Measurements from ENCODE around the gene TMIGD3.

TMIGD3 gene

GRCh38 chr1:111474521-111474920 lies 28.9 kb downstream of the TMIGD3 start:
- H3K27ac ChIP-seq: no peak overlapping the region
- TF ChIP-seq CTCF (conservative IDR thresholded peaks at IDR 0.05): no peak
- no peak for TF ChIP-seq ZFX (IDR thresholded peaks at IDR 0.05)

GRCh38 chr1:111474106-111474505 lies 29.3 kb downstream of the TMIGD3 start:
- no peak for TF ChIP-seq CTCF (conservative IDR thresholded peaks at IDR 0.05)
- no peak for TF ChIP-seq ZFX (IDR thresholded peaks at IDR 0.05)
- H3K27ac ChIP-seq: no peak overlapping the region

- TF ChIP-seq CTCF (conservative IDR thresholded peaks at IDR 0.05) (no peak), ZFX (IDR thresholded peaks at IDR 0.05) (no peak)
- no peak overlapping the region for H3K27ac ChIP-seq
These were observed 31.9 kb downstream of the TMIGD3 start for GRCh38 chr1:111471538-111471937.

GRCh38 chr1:111471012-111471411 lies 32.4 kb downstream of the TMIGD3 start:
- TF ChIP-seq CTCF (conservative IDR thresholded peaks at IDR 0.05): no peak
- no peak for TF ChIP-seq ZFX (IDR thresholded peaks at IDR 0.05)
- no peak overlapping the region for H3K27ac ChIP-seq

GRCh38 chr1:111470596-111470995 lies 32.8 kb downstream of the TMIGD3 start:
- no peak for TF ChIP-seq ZFX (IDR thresholded peaks at IDR 0.05)
- TF ChIP-seq CTCF (conservative IDR thresholded peaks at IDR 0.05): no peak
- no peak overlapping the region for H3K27ac ChIP-seq

- H3K27ac ChIP-seq: no peak overlapping the region
- no peak for TF ChIP-seq ZFX (IDR thresholded peaks at IDR 0.05)
- TF ChIP-seq CTCF (conservative IDR thresholded peaks at IDR 0.05): no peak
These were observed 33.9 kb downstream of the TMIGD3 start for GRCh38 chr1:111469539-111469938.

GRCh38 chr1:111468717-111469100 lies 34.7 kb downstream of the TMIGD3 start:
- H3K27ac ChIP-seq: no peak overlapping the region
- TF ChIP-seq ZFX (IDR thresholded peaks at IDR 0.05) (no peak), CTCF (conservative IDR thresholded peaks at IDR 0.05) (no peak)
